ENCODE results near the gene KRT32. TPM values are rescaled to one million over a fixed set of nuclear protein-coding genes. Genes with fewer than 3 reads are reported as not detected.

Gene KRT32
- total and polyA plus RNA-seq, 9 of the 15 experiments (the other 6 are each of a cell fraction or from before 2014, with no cell fraction given) = not detected

DNA sequence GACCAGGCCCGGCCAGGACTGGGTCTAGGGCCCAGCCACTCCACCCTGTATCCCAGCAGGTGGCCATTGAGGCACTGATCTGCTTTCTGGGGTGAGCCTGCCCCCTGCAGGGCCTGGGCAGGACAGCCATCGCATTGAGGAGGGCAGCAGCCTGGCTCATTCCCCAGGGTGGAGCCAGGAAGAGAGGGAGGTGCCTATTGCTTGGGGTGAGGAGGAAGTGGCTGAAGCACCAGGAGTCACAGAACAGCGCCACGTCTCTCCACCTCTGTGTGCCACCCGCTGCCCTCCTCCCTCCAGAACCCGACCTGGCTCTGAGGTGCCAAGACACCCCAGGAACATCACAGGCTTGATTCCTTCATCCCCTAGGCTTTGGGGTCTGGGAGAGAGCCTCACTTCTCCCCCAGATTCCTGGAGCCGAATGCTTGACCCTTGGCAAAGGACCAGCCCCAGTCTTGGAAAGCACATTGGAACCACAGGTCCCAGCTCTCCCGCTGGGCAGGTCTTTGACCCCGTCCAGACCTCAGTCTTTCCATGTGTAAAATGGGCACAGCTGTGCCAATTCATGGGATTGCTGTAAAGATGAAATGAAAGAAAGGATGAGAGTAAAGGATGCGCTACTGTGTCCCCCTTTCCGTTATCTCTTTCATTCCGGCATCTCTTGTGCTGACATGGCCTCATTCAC lies 29.8 kb upstream of the KRT32 start (continued):
- no peak for TF ChIP-seq FIP1L1 (IDR thresholded peaks at IDR 0.05; ENCODE audit: low read depth, low read length, poor library complexity, severe bottlenecking)
- TF ChIP-seq SLC30A9 (CRISPR knock-in tag; IDR thresholded peaks at IDR 0.05) = no peak
- no peak for TF ChIP-seq MEF2D (tag; conservative IDR thresholded peaks at IDR 0.05; ENCODE audit: low read depth)
- TF ChIP-seq FOXK2 (conservative IDR thresholded peaks at IDR 0.05 in 1 of 2, IDR thresholded peaks at IDR 0.05 in 1 of 2; ENCODE audit: low read depth in 2 of 2) = no peak
- TF ChIP-seq ZNF766 (CRISPR knock-in tag; conservative IDR thresholded peaks at IDR 0.05) = no peak
- TF ChIP-seq ZBTB8A (IDR thresholded peaks at IDR 0.05; ENCODE audit: partially characterized antibody) = no peak
- TF ChIP-seq SETDB1 (IDR thresholded peaks at IDR 0.05; ENCODE audit: low read length) = no peak
- TF ChIP-seq TEAD2 (tag; IDR thresholded peaks at IDR 0.05) = no peak
- TF ChIP-seq, protein P1, sequence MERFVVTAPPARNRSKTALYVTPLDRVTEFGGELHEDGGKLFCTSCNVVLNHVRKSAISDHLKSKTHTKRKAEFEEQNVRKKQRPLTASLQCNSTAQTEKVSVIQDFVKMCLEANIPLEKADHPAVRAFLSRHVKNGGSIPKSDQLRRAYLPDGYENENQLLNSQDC (CRISPR knock-in tag; IDR thresholded peaks at IDR 0.05) = no peak
- no peak for TF ChIP-seq TEAD4 (IDR thresholded peaks at IDR 0.05; ENCODE audit: low read length)
- no peak for TF ChIP-seq TEAD4 (CRISPR knock-in tag; IDR thresholded peaks at IDR 0.05; ENCODE audit: borderline replicate concordance)
- no peak for TF ChIP-seq ARID1B (IDR thresholded peaks at IDR 0.05)
- TF ChIP-seq KAT8 (IDR thresholded peaks at IDR 0.05; ENCODE audit: low read depth) = no peak
- no peak for TF ChIP-seq HNRNPK (IDR thresholded peaks at IDR 0.05; ENCODE audit: low read depth, low read length, poor library complexity, severe bottlenecking)
- no peak for TF ChIP-seq NFE2 (IDR thresholded peaks at IDR 0.05; ENCODE audit: low read depth)
- no peak for TF ChIP-seq FOXM1 (IDR thresholded peaks at IDR 0.05; ENCODE audit: low read depth)
- TF ChIP-seq FOXM1 (CRISPR knock-in tag; IDR thresholded peaks at IDR 0.05; ENCODE audit: low read depth) = no peak
- no peak for TF ChIP-seq MTF1 (CRISPR knock-in tag; IDR thresholded peaks at IDR 0.05; ENCODE audit: borderline replicate concordance)
- no peak for TF ChIP-seq GATAD2B (IDR thresholded peaks at IDR 0.05; ENCODE audit: borderline replicate concordance)
- no peak for TF ChIP-seq SUPT5H (IDR thresholded peaks at IDR 0.05)
- TF ChIP-seq, protein P2, sequence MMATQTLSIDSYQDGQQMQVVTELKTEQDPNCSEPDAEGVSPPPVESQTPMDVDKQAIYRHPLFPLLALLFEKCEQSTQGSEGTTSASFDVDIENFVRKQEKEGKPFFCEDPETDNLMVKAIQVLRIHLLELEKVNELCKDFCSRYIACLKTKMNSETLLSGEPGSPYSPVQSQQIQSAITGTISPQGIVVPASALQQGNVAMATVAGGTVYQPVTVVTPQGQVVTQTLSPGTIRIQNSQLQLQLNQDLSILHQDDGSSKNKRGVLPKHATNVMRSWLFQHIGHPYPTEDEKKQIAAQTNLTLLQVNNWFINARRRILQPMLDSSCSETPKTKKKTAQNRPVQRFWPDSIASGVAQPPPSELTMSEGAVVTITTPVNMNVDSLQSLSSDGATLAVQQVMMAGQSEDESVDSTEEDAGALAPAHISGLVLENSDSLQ (IDR thresholded peaks at IDR 0.05) = no peak
- no peak for TF ChIP-seq XRCC5 (IDR thresholded peaks at IDR 0.05; ENCODE audit: low read depth, low read length)
- no peak for TF ChIP-seq ZNF644 (tag; IDR thresholded peaks at IDR 0.05; ENCODE audit: low read depth)
- TF ChIP-seq, protein P3, sequence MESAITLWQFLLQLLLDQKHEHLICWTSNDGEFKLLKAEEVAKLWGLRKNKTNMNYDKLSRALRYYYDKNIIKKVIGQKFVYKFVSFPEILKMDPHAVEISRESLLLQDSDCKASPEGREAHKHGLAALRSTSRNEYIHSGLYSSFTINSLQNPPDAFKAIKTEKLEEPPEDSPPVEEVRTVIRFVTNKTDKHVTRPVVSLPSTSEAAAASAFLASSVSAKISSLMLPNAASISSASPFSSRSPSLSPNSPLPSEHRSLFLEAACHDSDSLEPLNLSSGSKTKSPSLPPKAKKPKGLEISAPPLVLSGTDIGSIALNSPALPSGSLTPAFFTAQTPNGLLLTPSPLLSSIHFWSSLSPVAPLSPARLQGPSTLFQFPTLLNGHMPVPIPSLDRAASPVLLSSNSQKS (CRISPR knock-in tag; IDR thresholded peaks at IDR 0.05) = no peak
- TF ChIP-seq, protein P4, sequence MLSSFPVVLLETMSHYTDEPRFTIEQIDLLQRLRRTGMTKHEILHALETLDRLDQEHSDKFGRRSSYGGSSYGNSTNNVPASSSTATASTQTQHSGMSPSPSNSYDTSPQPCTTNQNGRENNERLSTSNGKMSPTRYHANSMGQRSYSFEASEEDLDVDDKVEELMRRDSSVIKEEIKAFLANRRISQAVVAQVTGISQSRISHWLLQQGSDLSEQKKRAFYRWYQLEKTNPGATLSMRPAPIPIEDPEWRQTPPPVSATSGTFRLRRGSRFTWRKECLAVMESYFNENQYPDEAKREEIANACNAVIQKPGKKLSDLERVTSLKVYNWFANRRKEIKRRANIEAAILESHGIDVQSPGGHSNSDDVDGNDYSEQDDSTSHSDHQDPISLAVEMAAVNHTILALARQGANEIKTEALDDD (IDR thresholded peaks at IDR 0.05) = no peak
- no peak for TF ChIP-seq PURB (CRISPR knock-in tag; IDR thresholded peaks at IDR 0.05; ENCODE audit: low read depth)
- no peak for TF ChIP-seq ERF (CRISPR knock-in tag; IDR thresholded peaks at IDR 0.05)
- no peak for TF ChIP-seq RBBP5 (IDR thresholded peaks at IDR 0.05; ENCODE audit: borderline replicate concordance, insufficient read depth, low read length, poor library complexity, severe bottlenecking)
